IPS-18a (cell line): Measurements from ENCODE around the gene MXRA7.
"Not testable (repeated sequence)": the region's sequence is repeated elsewhere in the genome, so short reads cannot be mapped to it uniquely, and the experiment has no call there.

Experiments used
- H3K27ac ChIP-seq: one replicate; pipeline ENCODE4 v1.5.1; 2013; ENCODE audit warnings: low read length
- H3K27me3 ChIP-seq: one replicate; pipeline ENCODE4 v1.6.1; 2013; ENCODE audit warnings: mild to moderate bottlenecking, low read length; ENCODE audit not compliant: control insufficient read depth, insufficient read depth
- H3K36me3 ChIP-seq: one replicate; pipeline ENCODE4 v1.6.1; 2013; ENCODE audit warnings: low read depth, low read length; ENCODE audit not compliant: control insufficient read depth
- H3K4me1 ChIP-seq: one replicate; pipeline ENCODE4 v1.6.1; 2013; ENCODE audit warnings: low read depth, low read length; ENCODE audit not compliant: control insufficient read depth
- H3K4me3 ChIP-seq: one replicate; pipeline ENCODE4 v1.5.1; 2013; ENCODE audit warnings: low read length
- H3K9ac ChIP-seq: one replicate; pipeline ENCODE4 v1.6.1; 2013; ENCODE audit warnings: mild to moderate bottlenecking, low read length, moderate library complexity
- H3K9me3 ChIP-seq: one replicate; pipeline ENCODE4 v1.6.1; 2013; ENCODE audit warnings: low read depth, low read length; ENCODE audit not compliant: control insufficient read depth

MXRA7 gene

DNA sequence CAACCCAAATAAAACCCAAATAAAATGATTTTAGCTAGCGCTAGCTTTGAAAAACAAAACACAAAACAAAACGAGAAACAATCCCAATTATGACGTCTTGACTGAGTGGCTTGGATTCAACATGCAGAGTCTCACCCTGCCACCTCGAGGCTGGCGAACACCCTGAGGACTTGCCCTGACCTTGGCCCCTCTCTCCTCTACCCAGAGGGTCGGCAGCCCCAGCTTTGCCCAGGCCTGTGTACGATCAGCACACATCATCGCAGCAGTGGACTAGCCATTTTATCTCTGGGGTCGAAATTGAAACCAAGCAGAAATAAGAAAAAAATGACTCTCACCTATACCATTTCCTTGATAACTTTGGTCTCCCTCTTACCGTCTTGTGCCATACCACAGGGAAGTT lies 10.7 kb upstream of the MXRA7 start:
- Histone ChIP-seq H3K9me3 (no peaks in the 10 kb centered on the region), H3K27me3 (no peaks in the 10 kb centered on the region), H3K27ac (no peak overlapping the region), H3K4me3 (no peak overlapping the region), H3K9ac (no peak overlapping the region), H3K4me1 (peaks cover 3% of the 10 kb centered on the region), H3K36me3 (peaks cover 58% of the 10 kb centered on the region)

DNA sequence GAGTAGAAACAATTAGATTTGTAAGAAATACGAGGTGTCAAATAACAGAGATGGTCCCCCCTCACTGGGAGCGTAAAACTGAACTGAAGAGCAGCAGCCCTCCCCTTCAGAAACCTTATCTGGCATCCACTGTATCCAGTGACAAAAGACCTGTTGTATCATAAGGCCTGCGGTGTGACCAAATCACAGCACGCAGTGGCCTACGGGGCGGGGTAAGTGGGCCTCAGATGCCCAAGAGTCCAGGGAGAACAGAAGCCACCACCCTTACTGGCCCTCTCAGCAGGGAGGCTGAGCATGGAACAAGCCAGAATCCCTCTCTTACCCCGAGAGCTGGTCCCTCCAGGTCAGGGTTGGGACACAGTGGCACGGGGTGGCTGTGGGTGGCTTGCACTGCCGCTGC lies 10.2 kb upstream of the MXRA7 start:
- Histone ChIP-seq H3K9me3 (no peaks in the 10 kb centered on the region), H3K27ac (no peak overlapping the region), H3K27me3 (no peaks in the 10 kb centered on the region), H3K9ac (no peak overlapping the region), H3K36me3 (peaks cover 63% of the 10 kb centered on the region), H3K4me3 (no peak overlapping the region), H3K4me1 (peaks cover 3% of the 10 kb centered on the region)

DNA sequence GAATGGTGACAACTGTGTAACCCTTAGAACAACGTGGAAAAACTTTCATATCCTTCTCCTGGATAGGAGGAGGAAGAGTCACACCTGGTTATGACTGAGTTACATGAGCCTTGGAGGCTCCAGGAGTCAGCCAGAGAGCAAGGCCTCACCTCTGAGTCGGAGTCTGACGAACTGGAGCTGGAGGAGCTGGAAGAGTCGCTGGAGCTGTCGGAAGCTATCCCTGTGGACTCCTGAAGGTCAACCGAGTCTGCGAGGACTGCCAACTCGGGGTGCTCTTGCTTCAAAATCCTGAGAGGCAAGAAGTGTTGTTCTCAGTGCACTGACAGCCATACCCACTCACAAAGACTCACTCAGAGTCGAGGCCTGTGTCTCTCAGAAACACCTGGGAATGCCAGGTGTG lies 9.4 kb upstream of the MXRA7 start:
- Histone ChIP-seq H3K36me3 (peaks cover 67% of the 10 kb centered on the region), H3K4me3 (no peak overlapping the region), H3K27me3 (no peaks in the 10 kb centered on the region), H3K9me3 (no peaks in the 10 kb centered on the region), H3K9ac (no peak overlapping the region), H3K4me1 (no peaks in the 10 kb centered on the region), H3K27ac (no peak overlapping the region)

DNA sequence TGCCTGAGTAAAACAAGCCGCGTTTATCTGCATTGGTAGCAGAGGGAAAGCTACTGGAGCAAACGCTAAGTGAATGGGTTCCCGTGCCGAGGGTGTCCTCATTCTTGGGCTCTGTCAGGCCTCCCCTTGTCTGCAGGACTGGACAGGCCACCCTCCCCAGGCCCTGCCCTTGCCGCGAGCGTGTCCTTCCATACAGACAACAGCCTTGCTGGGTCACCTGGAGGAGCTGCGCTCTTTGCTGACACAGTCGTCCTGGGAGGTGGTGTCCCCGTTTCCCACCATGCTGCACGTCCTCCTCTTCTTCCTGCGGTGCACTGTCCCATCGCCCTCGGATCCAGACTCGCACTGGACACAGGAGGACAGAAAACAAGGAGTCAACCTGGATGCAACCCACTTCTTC lies 7.8 kb upstream of the MXRA7 start:
- H3K36me3 ChIP-seq, result peaks cover 60% of the 10 kb centered on the region
- H3K9ac ChIP-seq, result no peak overlapping the region
- H3K27me3 ChIP-seq, result no peaks in the 10 kb centered on the region
- H3K27ac ChIP-seq, result no peak overlapping the region
- H3K4me1 ChIP-seq, result no peaks in the 10 kb centered on the region
- H3K9me3 ChIP-seq, result no peaks in the 10 kb centered on the region
- H3K4me3 ChIP-seq, result no peak overlapping the region

DNA sequence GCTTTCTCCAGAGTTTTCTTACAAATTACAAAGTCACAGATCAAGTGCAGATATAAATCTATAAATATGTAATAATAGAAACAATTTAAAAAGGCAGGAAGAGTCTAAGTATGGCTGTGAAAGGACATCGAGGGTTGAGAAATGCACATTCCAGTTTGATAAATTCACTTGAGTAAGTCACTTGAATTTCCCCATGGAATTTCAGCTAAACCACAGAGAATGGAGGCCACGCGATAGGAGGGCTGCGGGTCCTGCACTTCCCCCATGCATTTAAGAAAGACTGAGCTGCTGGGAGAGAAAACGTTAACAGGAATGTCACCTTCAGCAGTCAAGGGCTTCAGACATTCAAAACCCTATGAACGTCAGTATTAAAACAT lies 6.1 kb upstream of the MXRA7 start:
- Histone ChIP-seq H3K4me3 (no peak overlapping the region), H3K27me3 (no peaks in the 10 kb centered on the region), H3K36me3 (peaks cover 49% of the 10 kb centered on the region), H3K4me1 (no peaks in the 10 kb centered on the region), H3K9ac (no peak overlapping the region), H3K9me3 (no peaks in the 10 kb centered on the region), H3K27ac (no peak overlapping the region)

DNA sequence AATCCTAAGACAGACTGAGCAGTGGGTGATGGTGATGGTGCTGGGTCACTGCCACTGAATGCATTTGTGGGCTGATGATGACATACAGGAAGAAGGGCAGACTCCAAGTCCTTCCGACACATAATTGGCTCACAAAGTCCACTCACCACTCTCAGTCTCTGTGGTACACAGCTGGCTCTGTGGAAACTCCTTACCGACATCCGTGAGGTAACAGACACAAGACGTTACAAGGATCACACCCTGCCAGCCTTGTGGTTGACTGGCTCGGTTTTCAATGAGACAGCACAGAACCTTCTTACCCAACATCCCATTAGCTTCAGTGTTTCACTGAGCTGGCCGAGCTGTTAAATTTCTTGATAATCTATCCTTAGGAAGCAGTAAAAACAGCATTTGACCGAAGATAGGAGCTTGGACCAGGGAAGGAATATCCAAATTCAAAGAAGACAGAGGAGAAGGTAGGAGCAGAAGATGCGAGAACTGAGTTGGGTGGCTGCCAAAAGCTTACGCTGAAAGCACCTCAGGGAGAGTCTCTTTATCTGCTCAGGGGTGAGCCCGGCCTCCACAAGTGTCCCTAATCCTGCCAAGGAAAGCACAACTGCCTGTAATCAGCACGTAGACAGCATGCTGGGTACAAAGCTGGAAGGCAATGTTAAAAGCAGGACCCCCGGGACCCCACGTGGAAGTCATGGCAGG lies 5.5 kb upstream of the MXRA7 start:
- H3K27ac ChIP-seq, result no peak overlapping the region
- H3K4me1 ChIP-seq, result peaks cover 3% of the 10 kb centered on the region
- no peak overlapping the region for H3K4me3 ChIP-seq
- peaks cover 44% of the 10 kb centered on the region for H3K36me3 ChIP-seq
- no peak overlapping the region for H3K9ac ChIP-seq
- H3K27me3 ChIP-seq, result no peaks in the 10 kb centered on the region
- H3K9me3 ChIP-seq, result no peaks in the 10 kb centered on the region

DNA sequence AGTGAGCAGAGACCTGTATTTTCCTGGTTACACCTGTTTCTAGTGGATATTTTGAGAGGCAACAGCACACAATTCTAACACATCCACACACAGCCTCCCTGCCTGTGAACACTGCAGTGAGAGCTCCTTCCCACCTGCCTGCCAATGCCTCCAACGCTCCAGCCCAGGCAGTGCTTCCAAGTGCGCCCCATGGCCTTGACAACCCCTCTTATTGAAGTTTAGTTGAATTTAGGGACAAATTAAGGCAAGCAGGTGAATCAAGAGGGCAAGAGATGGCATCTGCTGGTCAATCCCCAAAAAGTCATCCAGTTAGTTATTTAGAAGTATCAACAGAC lies 4.7 kb upstream of the MXRA7 start:
- Histone ChIP-seq H3K9ac (no peak overlapping the region), H3K36me3 (peaks cover 36% of the 10 kb centered on the region), H3K4me3 (no peak overlapping the region), H3K27me3 (no peaks in the 10 kb centered on the region), H3K9me3 (no peaks in the 10 kb centered on the region), H3K27ac (no peak overlapping the region), H3K4me1 (peaks cover 6% of the 10 kb centered on the region)

DNA sequence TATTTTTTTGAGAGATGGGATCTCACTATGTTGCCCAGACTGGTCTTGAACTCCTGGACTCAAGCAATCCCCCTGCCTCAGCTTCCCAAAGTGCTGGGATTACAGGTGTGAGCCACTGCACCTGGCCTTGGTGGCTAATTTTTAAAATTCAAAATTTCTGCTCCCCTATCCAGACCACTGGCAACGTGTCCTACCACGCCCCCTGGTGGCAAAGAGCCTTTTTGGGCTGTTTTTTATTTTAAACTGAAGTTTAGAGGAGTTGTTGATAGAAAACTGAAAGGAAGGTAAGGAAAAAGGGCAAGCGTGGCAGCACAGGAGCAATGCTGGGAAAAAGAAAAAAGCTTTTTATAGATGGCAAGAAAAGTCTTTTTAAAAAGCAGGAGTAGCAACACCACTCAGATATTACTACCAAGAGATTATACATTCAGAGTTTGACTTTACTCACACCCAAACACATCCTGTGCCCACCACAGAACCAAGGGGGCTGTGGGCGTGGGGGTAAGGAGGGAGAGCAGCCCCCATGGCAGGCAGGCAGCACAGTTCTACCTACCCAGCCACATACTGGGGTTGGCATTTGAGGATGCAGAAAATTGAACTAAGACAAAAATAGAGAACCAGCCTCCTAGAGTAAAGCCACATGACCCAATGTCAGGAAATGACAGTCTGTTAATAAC lies 4.2 kb upstream of the MXRA7 start:
- no peak overlapping the region for H3K27ac ChIP-seq
- no peak overlapping the region for H3K9ac ChIP-seq
- peaks cover 7% of the 10 kb centered on the region for H3K4me1 ChIP-seq

DNA sequence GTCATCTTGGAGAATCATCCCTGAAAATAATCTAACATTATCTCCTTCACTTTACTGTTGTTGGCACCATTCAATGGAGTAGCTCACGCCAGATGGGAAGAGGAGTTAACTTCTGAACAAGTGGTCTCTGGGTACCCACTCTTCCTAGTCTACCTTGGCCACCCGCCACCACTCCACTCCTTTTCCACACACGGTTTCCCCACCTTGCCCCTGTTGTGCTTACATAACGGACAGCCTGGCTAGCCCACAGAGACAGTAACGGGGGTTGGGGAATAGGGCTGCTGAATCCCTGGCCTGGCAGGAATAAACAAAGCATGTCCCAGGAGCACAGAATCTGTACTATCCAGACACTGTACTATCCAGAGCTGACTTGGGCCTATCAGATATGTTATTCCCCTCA lies 3.6 kb upstream of the MXRA7 start:
- H3K36me3 ChIP-seq, result peaks cover 24% of the 10 kb centered on the region
- H3K9me3 ChIP-seq, result no peaks in the 10 kb centered on the region
- H3K4me3 ChIP-seq, result no peak overlapping the region
- H3K27me3 ChIP-seq, result peaks cover 9% of the 10 kb centered on the region
- H3K27ac ChIP-seq, result no peak overlapping the region
- H3K9ac ChIP-seq, result no peak overlapping the region
- peaks cover 12% of the 10 kb centered on the region for H3K4me1 ChIP-seq

More for the DNA sequence above, 4.2 kb upstream of the MXRA7 start:
- Histone ChIP-seq H3K4me3 (no peak overlapping the region), H3K36me3 (peaks cover 31% of the 10 kb centered on the region), H3K9me3 (no peaks in the 10 kb centered on the region), H3K27me3 (peaks cover 3% of the 10 kb centered on the region)

DNA sequence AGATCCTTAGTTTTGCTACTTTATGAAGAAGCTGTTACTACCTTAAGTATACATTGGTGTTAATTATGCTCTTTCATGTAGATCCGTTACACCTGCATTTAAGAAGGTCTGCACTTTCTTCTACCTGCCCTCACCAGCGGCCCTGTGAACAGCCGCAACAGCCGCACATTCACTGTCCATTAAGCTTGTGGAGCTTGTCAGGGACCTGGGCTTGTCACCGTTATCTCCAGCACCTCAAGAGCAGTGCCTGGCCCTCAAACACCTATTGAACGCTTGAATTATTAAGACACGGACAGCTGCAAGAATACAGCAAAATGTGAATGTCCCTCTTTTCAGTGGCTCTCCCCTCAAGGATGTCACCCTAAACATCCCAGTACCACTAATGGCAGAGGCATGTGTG lies 3.0 kb upstream of the MXRA7 start:
- no peak overlapping the region for H3K9ac ChIP-seq
- peaks cover 15% of the 10 kb centered on the region for H3K27me3 ChIP-seq
- H3K9me3 ChIP-seq, result no peaks in the 10 kb centered on the region
- H3K27ac ChIP-seq, result no peak overlapping the region
- H3K4me3 ChIP-seq, result no peak overlapping the region
- H3K4me1 ChIP-seq, result peaks cover 15% of the 10 kb centered on the region
- H3K36me3 ChIP-seq, result peaks cover 19% of the 10 kb centered on the region

DNA sequence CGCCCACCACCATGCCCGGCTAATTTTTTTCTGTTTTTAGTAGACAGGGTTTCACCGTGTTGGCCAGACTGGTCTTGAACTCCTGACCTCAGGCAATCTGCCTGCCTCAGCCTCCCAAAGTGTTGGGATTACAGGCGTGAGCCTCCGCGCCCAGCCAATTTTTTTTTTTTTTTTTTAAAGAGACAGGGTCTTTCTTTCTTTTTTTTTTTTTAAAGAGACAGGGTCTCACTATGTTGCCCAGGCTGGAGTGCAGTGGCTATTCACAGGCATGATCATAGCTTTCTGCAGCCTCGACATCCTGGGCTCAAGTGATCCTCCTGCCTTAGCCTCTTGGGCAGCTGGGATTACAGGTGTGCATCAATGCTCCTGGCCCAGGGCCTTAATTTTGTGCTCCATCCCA lies 1.6 kb upstream of the MXRA7 start:
- peaks cover 24% of the 10 kb centered on the region for H3K4me1 ChIP-seq
- not testable (repeated sequence) for H3K9ac ChIP-seq, H3K27ac ChIP-seq, H3K4me3 ChIP-seq, H3K9me3 ChIP-seq
- H3K27me3 ChIP-seq, result peaks cover 21% of the 10 kb centered on the region
- H3K36me3 ChIP-seq, result peaks cover 11% of the 10 kb centered on the region
